Putamen (tissue), 1 donor: Measurements from ENCODE around the gene PIH1D1.

Experiments used
- DNase-seq: peaks from one replicate; pipeline ENCODE4 v3.0.0-alpha.2; 2016; ENCODE audit warnings: low spot score

The PIH1D1 gene

GRCh38 chr19:49434907-49435583 lies 16.6 kb downstream of the PIH1D1 start:
- DNase-seq = no peak

DNA sequence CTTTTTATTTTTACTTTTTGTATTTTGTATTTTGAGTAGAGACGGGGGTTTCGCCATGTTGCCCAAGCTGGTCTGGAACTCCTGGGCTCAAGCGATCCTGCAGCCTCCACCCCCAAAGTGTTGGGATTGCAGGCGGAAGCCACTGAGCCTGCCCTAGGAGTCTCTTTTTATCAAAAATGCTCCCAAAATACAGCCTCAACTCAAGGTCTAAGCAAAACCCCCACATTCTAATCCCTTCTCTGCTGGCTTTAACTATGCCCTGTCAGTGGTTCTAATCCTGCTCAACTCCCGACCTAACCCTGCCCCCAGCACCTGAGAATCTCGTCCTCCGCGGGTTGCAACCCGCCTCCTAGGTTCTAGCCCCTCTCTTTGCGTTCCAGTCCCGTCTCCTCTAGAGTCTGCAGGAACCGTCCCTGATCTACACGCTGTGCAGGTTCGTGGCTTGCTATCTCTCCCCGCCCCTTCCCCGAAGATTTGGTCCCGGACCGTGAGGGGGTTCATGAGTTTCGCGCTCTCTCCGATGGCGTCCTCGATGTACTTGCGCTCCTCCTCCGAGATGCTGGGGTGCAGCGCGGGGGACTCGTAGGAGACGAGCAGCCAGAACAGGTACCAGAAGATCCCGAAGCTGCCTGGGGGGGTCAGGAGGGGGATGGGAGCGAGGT lies 18.2 kb downstream of the PIH1D1 start:
- DNase-seq = no peak

DNA sequence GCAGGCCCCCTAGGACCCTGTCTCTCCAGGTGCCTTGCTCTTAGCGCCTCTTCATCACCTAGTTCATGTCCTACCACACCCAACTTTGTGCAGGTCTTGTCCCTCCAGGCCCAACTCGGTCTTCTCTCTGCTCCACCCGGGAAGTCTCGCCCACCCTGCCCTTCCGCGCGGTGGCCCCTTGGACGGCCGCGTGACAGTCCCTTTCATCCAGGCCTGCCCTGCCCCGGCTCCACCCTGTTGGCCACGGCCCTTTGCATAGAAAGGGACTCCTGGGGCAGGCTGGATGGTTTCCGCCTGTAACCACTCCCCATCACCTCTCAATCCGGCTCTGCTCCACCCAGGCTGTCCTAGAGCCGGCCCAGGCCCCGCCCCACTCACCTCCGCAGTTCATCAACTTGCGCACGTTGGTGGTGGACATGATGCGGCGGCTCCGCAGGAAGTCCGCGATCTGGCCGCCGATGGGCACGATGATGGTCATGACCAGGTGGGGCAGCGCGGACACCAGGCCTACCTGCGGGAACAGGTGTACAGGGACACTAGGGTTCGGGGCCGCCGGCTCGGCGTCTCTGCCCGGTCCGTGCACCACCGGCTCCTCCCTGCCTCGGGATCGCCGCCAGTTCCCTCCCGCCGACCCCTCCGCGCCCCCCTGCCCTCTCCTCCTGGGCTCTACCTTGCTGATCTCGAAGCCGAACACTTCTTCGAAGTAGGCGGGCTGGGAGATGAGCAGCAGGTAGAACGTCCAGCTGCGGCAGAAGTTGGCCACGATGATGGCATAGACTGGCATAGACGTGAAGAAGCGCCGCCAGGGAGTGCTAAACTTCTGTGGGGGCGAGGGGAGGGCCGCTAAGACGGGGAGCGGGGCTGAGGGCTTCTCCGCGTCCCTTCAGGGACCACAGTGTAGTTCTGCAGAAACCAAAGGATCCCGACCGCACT lies 19.2 kb downstream of the PIH1D1 start:
- no peak for DNase-seq

DNA sequence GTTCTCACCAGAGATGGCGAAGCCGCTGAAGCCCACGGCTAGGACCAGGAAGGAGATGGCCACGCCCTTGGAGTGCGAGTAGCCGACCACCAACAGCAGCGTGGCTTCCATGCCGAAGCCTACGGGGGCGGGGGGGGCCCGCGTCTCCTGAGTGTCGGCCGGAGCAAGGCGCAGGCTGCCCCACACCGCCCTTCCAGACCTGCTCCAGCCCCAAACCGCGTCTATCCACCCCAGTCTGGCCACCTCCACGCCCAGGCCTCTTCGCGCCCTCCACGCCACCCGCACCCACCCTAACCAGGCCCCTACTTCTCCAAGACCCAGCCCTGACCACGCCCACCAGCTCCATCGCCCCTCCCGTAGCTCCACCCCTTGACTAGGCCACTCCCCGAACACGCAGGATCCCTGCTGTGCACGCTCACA lies 20.3 kb downstream of the PIH1D1 start:
- DNase-seq = no peak

DNA sequence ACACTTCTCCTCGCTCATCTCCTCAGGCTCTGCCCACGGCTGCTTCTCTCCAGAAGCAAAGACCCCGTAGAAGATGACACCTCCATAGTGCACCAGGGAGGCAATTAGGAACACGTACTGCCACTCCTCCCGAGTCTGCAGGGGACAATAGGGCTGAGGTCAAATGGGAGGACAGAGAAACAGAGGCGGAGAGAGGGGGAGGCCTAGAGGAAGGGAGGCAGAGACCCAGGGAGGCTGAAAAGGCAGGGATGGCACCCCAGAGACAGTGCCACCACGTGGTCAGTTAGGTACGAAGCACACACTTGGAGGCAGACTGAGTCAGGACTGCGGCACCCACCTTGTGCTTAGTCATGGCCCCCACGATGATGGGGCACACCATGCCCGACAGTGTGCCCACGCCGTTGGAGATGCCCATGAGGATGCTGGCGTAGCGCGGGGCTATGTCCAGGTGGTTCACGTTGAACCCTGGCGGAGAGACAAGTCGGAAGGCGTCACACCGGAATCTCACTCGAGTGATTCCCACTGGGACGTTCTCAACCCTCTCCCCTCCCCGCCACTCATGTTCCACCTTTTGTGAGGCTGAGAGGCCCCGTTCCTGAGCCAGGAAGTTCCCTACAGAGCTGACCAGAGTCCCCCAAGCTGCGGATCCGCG lies 20.8 kb downstream of the PIH1D1 start:
- no peak for DNase-seq

GRCh38 chr19:49430172-49430677 lies 21.4 kb downstream of the PIH1D1 start:
- no peak for DNase-seq

DNA sequence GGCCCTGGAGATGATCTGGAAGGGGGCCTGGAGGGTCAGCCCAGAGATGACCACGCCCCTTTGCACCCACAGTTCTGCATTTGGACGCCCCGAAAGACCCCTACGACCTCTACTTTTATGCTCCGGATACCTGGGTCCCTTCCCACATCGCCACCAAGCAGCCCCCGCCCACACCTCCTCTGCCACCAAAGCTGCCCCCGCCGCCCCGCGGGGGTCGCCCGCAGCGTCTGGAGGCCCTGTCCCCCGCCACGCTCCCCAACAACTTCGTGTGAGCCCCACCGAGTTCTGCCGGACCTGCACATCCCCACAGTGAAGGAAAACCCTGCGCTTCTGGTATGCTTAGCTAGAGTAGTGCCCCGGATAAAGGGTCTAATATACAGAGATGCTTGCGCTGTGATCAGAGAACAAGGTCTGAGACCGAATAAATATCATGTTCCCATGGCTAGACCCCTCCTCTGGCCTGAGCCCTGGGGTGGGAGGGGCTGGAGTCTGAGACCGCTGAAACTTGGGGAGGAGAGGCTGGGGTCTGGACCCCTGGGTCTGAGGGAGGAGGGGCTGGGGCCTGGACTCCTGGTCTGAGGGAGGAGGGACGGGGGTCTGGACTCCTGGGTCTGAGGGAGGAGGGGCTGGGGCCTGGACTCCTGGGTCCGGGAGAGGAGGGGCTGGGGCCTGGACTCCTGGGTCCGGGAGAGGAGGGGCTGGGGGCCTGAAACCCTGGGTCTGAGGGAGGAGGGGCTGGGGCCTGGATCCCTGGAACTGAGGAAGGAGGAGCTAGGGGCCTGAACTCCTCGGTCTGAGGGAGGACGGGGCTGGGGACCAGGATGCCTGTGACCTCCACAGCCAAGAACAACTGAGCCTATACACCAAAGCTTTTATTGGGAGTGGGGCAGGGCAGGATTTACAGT lies 22.8 kb downstream of the PIH1D1 start:
- no peak for DNase-seq

GRCh38 chr19:49427855-49428546 lies 23.6 kb downstream of the PIH1D1 start:
- DNase-seq = no peak

DNA sequence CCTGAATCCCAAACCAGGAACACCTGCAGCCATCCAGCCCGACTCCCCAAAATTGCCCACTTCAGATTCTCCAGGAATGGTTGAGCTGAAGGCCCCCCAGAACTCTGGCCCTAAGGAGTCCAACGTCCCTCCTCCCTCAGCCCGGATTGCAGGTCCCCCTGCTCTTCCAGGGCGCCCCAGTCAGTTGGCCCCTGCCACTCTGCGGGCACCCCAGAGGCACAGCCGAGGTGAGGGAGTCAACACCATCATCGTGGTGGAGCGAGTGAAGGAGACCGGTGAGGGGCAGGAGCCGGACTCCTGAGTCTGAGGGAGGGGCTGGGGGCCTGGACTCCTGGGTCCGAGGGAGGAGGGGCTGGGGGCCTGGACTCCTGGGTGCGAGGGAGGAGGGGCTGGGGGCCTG lies 24.3 kb downstream of the PIH1D1 start:
- DNase-seq = no peak

DNA sequence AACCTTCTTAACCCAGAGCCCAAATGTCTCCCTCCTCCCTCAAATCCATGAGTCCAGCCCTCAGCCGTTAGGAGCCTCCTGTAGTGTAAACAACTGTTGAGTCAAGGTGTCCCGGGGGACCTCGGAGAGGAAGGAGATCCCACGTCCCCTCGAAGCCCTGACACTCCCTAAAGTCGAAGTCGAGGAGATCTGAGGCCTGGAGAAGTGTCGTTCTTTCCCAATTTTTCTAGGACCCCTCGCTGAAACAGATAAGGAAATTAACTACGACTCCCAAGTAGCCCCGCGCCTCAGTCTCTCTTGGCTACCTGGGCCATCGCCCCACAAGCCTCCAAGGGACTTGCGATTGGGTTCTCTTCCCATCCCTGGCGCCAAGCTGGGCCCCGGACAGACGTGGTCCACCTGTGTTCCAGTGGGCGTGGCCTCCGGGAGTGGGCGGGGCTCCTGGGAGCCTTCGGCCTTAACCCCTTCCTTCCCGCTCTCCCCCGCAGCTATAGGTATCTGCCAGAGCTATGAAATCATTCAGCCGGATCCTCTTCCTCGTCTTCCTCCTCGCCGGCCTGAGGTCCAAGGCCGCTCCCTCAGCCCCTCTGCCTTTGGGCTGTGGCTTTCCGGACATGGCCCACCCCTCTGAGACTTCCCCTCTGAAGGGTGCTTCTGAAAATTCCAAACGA lies 25.6 kb downstream of the PIH1D1 start:
- no peak for DNase-seq

DNA sequence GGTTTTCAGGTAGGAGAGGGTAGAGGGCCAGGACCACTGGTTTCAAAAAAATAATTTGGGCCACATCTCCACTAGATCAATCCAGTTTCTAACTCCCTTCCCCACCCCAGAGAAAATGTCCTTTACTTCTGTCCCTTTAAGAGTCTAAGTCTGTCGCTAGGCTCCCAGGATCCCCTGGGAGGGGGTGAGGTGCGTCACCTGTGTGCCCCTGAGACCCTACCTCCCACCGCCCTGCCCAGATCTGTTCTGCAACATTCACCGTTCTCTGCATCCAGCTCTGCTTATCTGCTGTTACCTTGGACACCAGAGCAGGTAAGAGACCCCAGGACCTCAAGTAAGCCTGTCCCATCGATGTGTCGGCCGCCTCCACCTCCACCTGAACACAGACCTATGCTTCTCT lies 26.4 kb downstream of the PIH1D1 start, which contains the start of gene GFY:
GFY (plus strand) TSS at position 211 of the 400 bp plus-strand sequence. CDS start 1,043 bp downstream, outside the sequence.
- no peak for DNase-seq

DNA sequence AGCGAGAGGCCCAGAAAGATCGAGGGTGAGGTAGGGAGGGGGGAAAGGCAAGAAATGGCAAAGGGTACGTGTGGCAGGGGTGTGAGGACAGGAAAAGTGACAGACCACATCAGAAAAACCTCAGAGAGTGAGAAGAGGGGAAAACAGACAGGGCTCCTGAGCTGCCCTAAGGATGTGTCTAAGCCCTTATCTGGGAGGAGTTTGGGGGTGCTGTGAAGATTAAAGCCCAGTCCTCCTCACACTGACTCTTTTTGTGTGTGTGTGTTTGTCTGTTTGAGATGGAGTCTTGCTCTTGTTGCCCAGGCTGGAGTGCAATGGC lies 27.7 kb downstream of the PIH1D1 start:
- DNase-seq = no peak

DNA sequence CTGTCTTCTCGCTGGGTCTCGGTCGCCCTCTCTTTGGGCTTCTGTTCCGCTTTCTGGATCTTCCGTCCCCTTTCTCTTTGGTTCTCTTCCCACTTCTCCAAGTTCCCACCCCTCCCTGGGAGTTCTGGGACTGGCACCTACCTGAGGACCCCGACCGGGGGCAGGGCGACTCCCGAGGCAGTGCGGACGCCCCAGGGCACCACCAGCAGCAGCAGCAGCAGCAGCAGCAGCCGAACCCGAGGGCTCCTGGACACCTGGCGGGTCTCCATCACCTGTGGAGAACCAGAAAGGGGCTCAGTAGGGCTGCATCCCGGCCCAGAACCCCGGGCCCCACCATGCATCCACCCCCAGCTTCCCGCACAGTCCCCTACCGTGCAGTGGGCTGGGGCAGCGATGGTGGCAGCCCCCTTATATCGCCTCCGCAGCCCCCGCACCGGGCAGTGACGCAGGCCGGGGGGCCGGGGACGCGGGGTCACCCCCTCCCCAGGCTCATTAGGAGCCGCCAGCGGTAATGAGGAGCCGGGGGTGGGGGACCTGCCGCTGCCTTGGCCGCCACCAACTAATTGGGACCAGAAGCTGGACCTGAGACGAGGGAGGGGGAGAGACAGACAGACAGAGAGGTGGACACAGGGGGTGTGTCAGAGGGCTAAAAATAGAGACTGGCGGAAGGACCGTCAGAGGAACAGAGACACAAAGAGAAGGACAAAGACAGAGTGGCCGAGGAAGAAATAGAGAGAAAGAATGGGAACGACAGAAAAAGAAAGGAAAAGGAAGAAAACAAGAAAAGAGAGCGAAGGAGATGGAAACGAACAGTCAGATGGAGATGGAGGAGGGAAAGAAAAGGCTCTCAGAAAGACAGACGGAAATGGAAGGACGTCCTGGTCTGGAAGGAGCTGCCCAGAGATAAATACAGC lies 28.3 kb downstream of the PIH1D1 start, which contains the start of gene PTH2:
PTH2 (minus strand) TSS at position 371 of the 914 bp plus-strand sequence; CDS start at position 269, 102 bp downstream.
- no peak for DNase-seq

GRCh38 chr19:49422407-49423070 lies 29.1 kb downstream of the PIH1D1 start:
- no peak for DNase-seq

GRCh38 chr19:49421878-49422202 lies 29.8 kb downstream of the PIH1D1 start:
- DNase-seq = no peak

- no peak for DNase-seq
Observed at GRCh38 chr19:49421039-49421877, 30.4 kb downstream of the PIH1D1 start.

- DNase-seq = no peak
Observed at GRCh38 chr19:49420227-49420626, 31.4 kb downstream of the PIH1D1 start.
